Neuronal stem cell (in vitro differentiated cells): Measurements from ENCODE around the gene SMYD5.

Source experiments
- DNase-seq: peaks from one replicate; pipeline ENCODE4 v3.0.0-alpha.2; 2013; ENCODE audit warnings: low spot score
- H2AFZ ChIP-seq: one replicate; pipeline ENCODE4 v1.6.1; 2013; ENCODE audit warnings: mild to moderate bottlenecking, low read length, inconsistent platforms
- H2AK5ac ChIP-seq: 2 replicates; pipeline ENCODE4 v1.6.1; 2013; ENCODE audit warnings: low read depth, mild to moderate bottlenecking, inconsistent platforms, low read length, moderate library complexity, mixed read lengths
- H2BK120ac ChIP-seq: 2 replicates; pipeline ENCODE4 v1.6.1; 2013; ENCODE audit warnings: low read depth, mild to moderate bottlenecking, inconsistent platforms, low read length, moderate library complexity, mixed read lengths
- H2BK12ac ChIP-seq: one replicate; pipeline ENCODE4 v1.6.1; 2013; ENCODE audit warnings: low read length, inconsistent platforms
- H2BK15ac ChIP-seq: 2 replicates; pipeline ENCODE4 v1.6.1; 2013; ENCODE audit warnings: mild to moderate bottlenecking, low read length, inconsistent platforms, mixed read lengths
- H2BK5ac ChIP-seq: one replicate; pipeline ENCODE4 v1.6.1; 2013; ENCODE audit warnings: inconsistent platforms, mild to moderate bottlenecking, low read length, moderate library complexity
- H3K14ac ChIP-seq: one replicate; pipeline ENCODE4 v1.6.1; 2013; ENCODE audit warnings: low read length, inconsistent platforms
- H3K18ac ChIP-seq: 2 replicates; pipeline ENCODE4 v1.6.1; 2013; ENCODE audit warnings: low read length, inconsistent platforms
- H3K23ac ChIP-seq: 2 replicates; pipeline ENCODE4 v1.6.1; 2013; ENCODE audit warnings: low read depth, mild to moderate bottlenecking, mixed read lengths, low read length, inconsistent platforms; ENCODE audit not compliant: poor library complexity
- H3K27ac ChIP-seq: replicated peaks from 3 replicates; pipeline ENCODE4 v1.5.1; 2013; ENCODE audit warnings: low read length, inconsistent platforms
- H3K27me3 ChIP-seq, 3 experiments: 2 replicates each; pipeline ENCODE4 v1.6.1; 2013; ENCODE audit warnings: low read length in 3 of 3, mild to moderate bottlenecking in 2 of 3, inconsistent platforms in 1 of 3, low read depth in 1 of 3, mixed read lengths in 1 of 3, moderate library complexity in 1 of 3; ENCODE audit not compliant: control insufficient read depth in 3 of 3, insufficient read depth in 3 of 3
- H3K36me3 ChIP-seq, 2 donors: replicated peaks in 1 of 2; 2 replicates each; pipeline ENCODE4 v1.6.1; 2013; ENCODE audit warnings: low read length in 2 of 2; ENCODE audit not compliant: control insufficient read depth in 2 of 2, insufficient read depth in 2 of 2
- H3K4ac ChIP-seq: 2 replicates; pipeline ENCODE4 v1.6.1; 2013; ENCODE audit warnings: inconsistent platforms, mild to moderate bottlenecking, low read length, moderate library complexity
- H3K4me1 ChIP-seq, 2 donors: 1 replicate in 1 of 2; 2 replicates in 1 of 2; pipeline ENCODE4 v1.6.1; 2013; ENCODE audit warnings: low read length in 2 of 2, low read depth in 1 of 2; ENCODE audit not compliant: control insufficient read depth in 2 of 2, insufficient read depth in 1 of 2
- H3K4me2 ChIP-seq: one replicate; pipeline ENCODE4 v1.6.1; 2013; ENCODE audit warnings: mild to moderate bottlenecking, low read length, inconsistent platforms; ENCODE audit not compliant: insufficient read depth, poor library complexity, severe bottlenecking
- H3K4me3 ChIP-seq, 2 donors: 2 replicates each; pipeline ENCODE4 v1.5.1; 2013; ENCODE audit warnings: low read length in 2 of 2, mild to moderate bottlenecking in 2 of 2, inconsistent platforms in 1 of 2, moderate library complexity in 1 of 2
- H3K79me1 ChIP-seq: one replicate; pipeline ENCODE4 v1.6.1; 2013; ENCODE audit warnings: low read depth, mild to moderate bottlenecking, inconsistent platforms, low read length, moderate library complexity
- H3K9ac ChIP-seq: one replicate; pipeline ENCODE4 v1.6.1; 2013; ENCODE audit warnings: mild to moderate bottlenecking, low read depth, low read length, inconsistent platforms; ENCODE audit not compliant: poor library complexity
- H3K9me3 ChIP-seq, 2 donors: replicated peaks in 1 of 2; 2 replicates each; pipeline versions ENCODE3 to v1.6.1; 2013; ENCODE audit warnings: low read length in 2 of 2, mild to moderate bottlenecking in 2 of 2, inconsistent platforms in 1 of 2, low read depth in 1 of 2, mixed read lengths in 1 of 2, moderate library complexity in 1 of 2; ENCODE audit not compliant: control insufficient read depth in 2 of 2, insufficient read depth in 1 of 2
- H4K8ac ChIP-seq: one replicate; pipeline ENCODE4 v1.6.1; 2013; ENCODE audit warnings: low read depth, mild to moderate bottlenecking, inconsistent platforms, low read length, moderate library complexity
- H4K91ac ChIP-seq: one replicate; pipeline ENCODE4 v1.6.1; 2013; ENCODE audit warnings: low read length, low read depth, mild to moderate bottlenecking, inconsistent platforms; ENCODE audit not compliant: poor library complexity
- WGBS, 2 donors: extraction: QIAGEN DNeasy Blood & Tissue Kit; methylation state at CpG; one replicate each; pipeline ENCODE4 v1.1.7; 2013; ENCODE audit warnings: missing lambda C conversion rate in 2 of 2, mixed read lengths in 1 of 2; ENCODE audit not compliant: insufficient read length in 2 of 2, insufficient replicate concordance in 1 of 2; ENCODE audit errors: extremely low coverage in 2 of 2; 5-methylcytosine and 5-hydroxymethylcytosine counted together

The SMYD5 gene

DNA sequence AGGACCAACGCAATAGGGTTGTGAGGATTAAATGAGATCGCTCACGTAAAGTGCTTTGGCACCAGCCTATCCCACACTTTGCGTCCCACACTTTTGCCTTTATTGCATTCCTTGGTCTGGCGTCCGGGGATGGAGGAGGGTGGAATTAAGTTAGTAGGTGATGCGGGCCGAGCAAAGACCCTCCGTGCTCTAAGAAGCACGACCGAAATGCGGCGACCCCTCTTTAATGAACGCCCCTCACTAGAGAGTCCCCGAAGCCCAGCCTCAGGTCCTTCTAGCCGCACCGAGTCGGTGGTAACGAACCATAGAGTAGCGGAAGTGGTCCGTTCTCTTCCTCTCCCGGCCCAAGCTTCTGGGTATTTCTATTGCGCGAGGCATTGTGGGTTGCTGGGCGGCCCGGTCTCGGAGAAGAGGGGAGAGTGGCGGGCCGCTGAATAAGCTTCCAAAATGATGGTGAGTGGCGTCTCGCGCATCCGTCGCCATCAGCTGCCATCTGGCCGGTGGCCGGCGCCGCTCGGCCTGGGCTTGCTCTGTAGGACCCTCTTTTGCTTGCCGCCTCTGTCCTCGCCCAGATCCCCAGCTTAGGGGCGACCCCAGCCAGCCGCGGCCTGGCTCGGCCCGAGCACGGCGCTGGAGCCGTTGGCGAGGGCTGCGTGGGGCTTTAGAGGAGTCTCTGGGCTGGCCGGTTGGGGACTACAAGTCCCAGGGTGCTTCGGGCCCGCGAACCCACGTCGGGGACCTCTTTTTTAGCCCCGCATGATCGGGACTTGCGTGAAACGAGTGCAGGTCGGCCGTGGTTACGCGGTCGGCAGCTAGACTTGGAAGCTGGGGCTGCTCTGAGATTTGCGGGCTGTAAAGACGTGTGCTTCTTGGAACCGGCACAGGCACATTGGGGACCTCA, 20.1 kb downstream of the SMYD5 start, which contains the start of gene CCT7:
Gene CCT7, plus strand, starts transcription at position 377 of the 901 bp plus-strand sequence. Its CDS starts 71 bp downstream, at position 448.
- peak within 1 kb of the TSS; percentile 97 for H3K9ac ChIP-seq
- peaks cover 11 to 13% of the 10 kb centered on the region in 2 donors for H3K4me1 ChIP-seq
- no peak within 1 kb of the TSS for H4K8ac ChIP-seq
- H3K4me2 ChIP-seq, result peak within 1 kb of the TSS; percentile 76
- peak within 1 kb of the TSS; percentile 94 for H2BK5ac ChIP-seq
- no peak within 1 kb of the TSS for H2BK15ac ChIP-seq
- H3K36me3 ChIP-seq, result peaks cover 7 to 43% of the 10 kb centered on the region in 2 donors
- H2BK12ac ChIP-seq, result peak within 1 kb of the TSS; percentile 23
- H3K27me3 ChIP-seq, result no peaks in the 10 kb centered on the region
- peak within 1 kb of the TSS; percentile 23 for H3K4ac ChIP-seq
- H3K23ac ChIP-seq, result peak within 1 kb of the TSS; percentile 92
- H2AK5ac ChIP-seq, result peak within 1 kb of the TSS; percentile 86
- DNase-seq, result peak; percentile 84
- peak within 1 kb of the TSS; percentile 90 for H2AFZ ChIP-seq
- H3K79me1 ChIP-seq, result peaks cover 5% of the 10 kb centered on the region
- H3K27ac ChIP-seq, result peak within 1 kb of the TSS; percentile 84
- no CpG with 5 or more reads among the region's 69 CpGs for WGBS, 2 donors
- no peak within 1 kb of the TSS for H3K14ac ChIP-seq
- no peak within 1 kb of the TSS for H4K91ac ChIP-seq
- H2BK120ac ChIP-seq, result peak within 1 kb of the TSS; percentile 44
- peak within 1 kb of the TSS; percentile 85 to 98 for H3K4me3 ChIP-seq
- H3K9me3 ChIP-seq, result no peaks in the 10 kb centered on the region
- H3K18ac ChIP-seq, result peak within 1 kb of the TSS; percentile 99

DNA sequence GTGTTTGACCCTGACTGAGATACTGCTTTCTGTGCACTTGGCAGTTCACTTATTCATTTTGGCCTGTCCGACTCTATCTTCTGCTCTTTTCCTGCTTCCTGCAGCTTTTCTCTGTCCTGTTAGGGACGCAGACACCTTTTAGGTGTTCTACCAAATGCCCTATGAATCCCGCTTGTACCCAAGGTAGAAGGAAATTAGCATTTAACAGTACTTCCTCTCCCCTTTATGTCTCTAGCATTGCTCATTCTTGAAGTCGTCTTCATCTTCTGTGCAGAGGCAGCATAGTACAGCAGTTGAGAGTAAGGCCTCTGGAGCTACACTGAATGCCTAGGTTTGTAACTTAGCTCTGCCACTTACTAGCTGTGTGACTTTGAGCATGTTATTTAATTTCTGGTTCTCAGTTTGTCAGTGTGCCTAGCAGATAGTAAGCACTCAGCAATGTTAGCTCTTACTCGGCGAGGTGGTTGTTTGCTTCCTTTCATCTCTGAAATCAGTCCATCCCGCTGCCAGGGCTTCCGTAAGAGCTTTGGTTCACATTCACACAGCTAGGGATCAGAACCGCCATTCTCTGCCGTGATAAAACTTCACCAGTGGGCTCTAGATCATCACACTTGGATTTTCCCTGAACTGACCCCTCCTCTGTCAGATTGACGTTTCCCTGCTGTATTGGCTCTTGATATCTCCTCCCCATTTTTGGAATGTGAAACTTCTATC, 21.4 kb downstream of the SMYD5 start:
- Histone ChIP-seq H3K36me3 (peaks cover 14 to 51% of the 10 kb centered on the region in 2 donors), H2BK12ac (no peak overlapping the region), H3K27me3 (no peaks in the 10 kb centered on the region), H2AK5ac (peak overlapping the region; percentile 86), H3K9me3 (no peaks in the 10 kb centered on the region), H3K14ac (no peak overlapping the region), H3K4me3 (peak overlapping the region; percentile 85 to 98), H2BK5ac (no peak overlapping the region), H3K4me1 (peaks cover 11 to 13% of the 10 kb centered on the region in 2 donors), H3K79me1 (peaks cover 5% of the 10 kb centered on the region), H2BK120ac (no peak overlapping the region), H4K91ac (no peak overlapping the region), H3K23ac (no peak overlapping the region), H3K4ac (no peak overlapping the region), H2BK15ac (no peak overlapping the region), H3K9ac (peak overlapping the region; percentile 64), H3K4me2 (peak overlapping the region; percentile 76), H3K18ac (no peak overlapping the region), H2AFZ (no peak overlapping the region), H3K27ac (no peak overlapping the region), H4K8ac (no peak overlapping the region)
- DNase-seq, result no peak
- no CpG with 5 or more reads among the region's 11 CpGs for WGBS, 2 donors

DNA sequence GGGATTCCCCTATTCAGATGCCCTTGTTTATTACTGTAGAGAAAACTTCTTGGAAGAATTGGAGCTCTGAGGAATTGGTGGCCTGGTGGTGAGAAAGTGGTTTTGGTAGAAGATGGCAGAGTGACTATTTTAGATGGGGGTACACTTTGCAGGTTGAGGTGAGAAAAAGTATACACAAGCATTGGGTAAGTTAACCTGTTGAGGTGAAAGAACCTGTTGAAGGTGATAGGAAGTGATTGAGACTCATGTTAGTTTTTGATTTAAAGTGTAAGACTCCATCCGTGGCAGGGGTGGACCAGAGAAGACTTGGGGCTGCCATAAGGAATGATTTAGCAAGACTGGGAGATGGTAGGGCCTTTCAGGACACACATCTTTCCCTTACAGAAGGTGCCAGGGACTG, 23.1 kb downstream of the SMYD5 start:
- no CpG with 5 or more reads among the region's 1 CpG for WGBS, 2 donors
- no peak overlapping the region for H3K27ac ChIP-seq
- no peak overlapping the region for H3K23ac ChIP-seq
- no peak overlapping the region for H3K18ac ChIP-seq
- H3K4me3 ChIP-seq, result no peak overlapping the region
- H3K27me3 ChIP-seq, result no peaks in the 10 kb centered on the region
- no peak overlapping the region for H4K8ac ChIP-seq
- H2AFZ ChIP-seq, result no peak overlapping the region
- no peak overlapping the region for H2BK120ac ChIP-seq
- H3K36me3 ChIP-seq, result peaks cover 14 to 62% of the 10 kb centered on the region in 2 donors
- peaks cover 11 to 13% of the 10 kb centered on the region in 2 donors for H3K4me1 ChIP-seq
- H3K14ac ChIP-seq, result no peak overlapping the region
- H3K4me2 ChIP-seq, result no peak overlapping the region
- peaks cover 5% of the 10 kb centered on the region for H3K79me1 ChIP-seq
- H2AK5ac ChIP-seq, result no peak overlapping the region
- no peak overlapping the region for H3K4ac ChIP-seq
- no peaks in the 10 kb centered on the region for H3K9me3 ChIP-seq
- no peak for DNase-seq
- H2BK15ac ChIP-seq, result no peak overlapping the region
- H2BK12ac ChIP-seq, result no peak overlapping the region
- no peak overlapping the region for H2BK5ac ChIP-seq
- no peak overlapping the region for H3K9ac ChIP-seq
- no peak overlapping the region for H4K91ac ChIP-seq

DNA sequence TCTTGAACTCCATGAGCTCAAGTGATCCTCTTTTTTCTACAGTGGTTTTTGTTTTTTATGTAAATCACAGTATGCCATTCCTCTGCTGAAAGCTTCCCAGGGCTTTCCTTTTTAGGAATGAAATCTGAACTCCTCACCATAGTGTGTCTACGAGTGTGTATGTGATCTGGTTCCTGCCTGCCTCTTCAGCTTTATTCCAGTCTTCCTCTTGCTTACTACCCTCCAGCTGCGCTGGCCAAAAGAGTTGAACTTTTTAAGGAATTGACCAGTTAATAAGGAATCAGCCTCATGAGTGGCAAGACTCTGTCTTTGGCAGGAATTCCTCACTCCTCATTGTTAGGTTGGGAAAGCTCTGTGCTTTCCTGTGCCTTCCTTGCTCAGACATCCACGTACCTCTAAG, 24.1 kb downstream of the SMYD5 start:
- Histone ChIP-seq H3K36me3 (peaks cover 17 to 71% of the 10 kb centered on the region in 2 donors), H3K79me1 (peaks cover 5% of the 10 kb centered on the region), H3K23ac (no peak overlapping the region), H2AK5ac (no peak overlapping the region), H3K4me2 (no peak overlapping the region), H3K4me3 (no peak overlapping the region), H2BK120ac (no peak overlapping the region), H3K27me3 (no peaks in the 10 kb centered on the region), H2BK5ac (no peak overlapping the region), H2AFZ (no peak overlapping the region), H2BK15ac (no peak overlapping the region), H3K27ac (no peak overlapping the region), H3K9me3 (no peaks in the 10 kb centered on the region), H3K14ac (no peak overlapping the region), H3K4ac (no peak overlapping the region), H4K91ac (no peak overlapping the region), H4K8ac (no peak overlapping the region), H3K4me1 (peaks cover 8 to 10% of the 10 kb centered on the region in 2 donors), H3K18ac (no peak overlapping the region), H3K9ac (no peak overlapping the region), H2BK12ac (no peak overlapping the region)
- DNase-seq, result no peak
- WGBS, 2 donors, result no CpG with 5 or more reads among the region's 3 CpGs
